Esophagus squamous epithelium (tissue), 5 donors: Measurements from ENCODE around the gene PPP2R5C. TPM values are rescaled to one million over a fixed set of nuclear protein-coding genes. Genes with fewer than 3 reads are reported as not detected.

Experiments
- DNase-seq: peaks from one replicate; lab custom pipeline; 2025; lab: John Stamatoyannopoulos, UW
- H3K27ac ChIP-seq, 4 donors: fragments of 200-600 bp; sonication (generic); one replicate each; pipeline ENCODE4 v1.5.1; 2016 to 2019; ENCODE audit warnings: mild to moderate bottlenecking in 1 of 4
- H3K27me3 ChIP-seq, 4 donors: fragments of 200-600 bp; sonication (generic); 1 replicate in 3 of 4; 2 replicates in 1 of 4; pipeline versions ENCODE4 v1.5.1 to v1.6.0; 2017 to 2021; ENCODE audit warnings: antibody characterized with exemption in 1 of 4
- H3K36me3 ChIP-seq, 3 donors: fragments of 200-600 bp; sonication (generic); one replicate each; pipeline ENCODE4 v1.5.1; 2016 to 2019
- H3K4me1 ChIP-seq, 3 donors: fragments of 200-600 bp; sonication (generic); one replicate each; pipeline ENCODE4 v1.5.1; 2017 to 2019
- H3K4me3 ChIP-seq, 4 donors: fragments of 200-600 bp; sonication (generic); 1 replicate in 3 of 4; 2 replicates in 1 of 4; pipeline ENCODE4 v1.5.1; 2016 to 2019; ENCODE audit warnings: mild to moderate bottlenecking in 2 of 4, moderate library complexity in 1 of 4
- H3K9me3 ChIP-seq, 3 donors: fragments of 200-600 bp; sonication (generic); one replicate each; pipeline ENCODE4 v1.5.1; 2016 to 2019
- POLR2A ChIP-seq, 4 donors: fragments of 450-650 bp; IDR thresholded peaks; one replicate each; pipeline ENCODE4 v1.6.1; 2017; ENCODE audit warnings: antibody characterized with exemption in 4 of 4, mild to moderate bottlenecking in 4 of 4, moderate library complexity in 3 of 4
- WGBS, 2 donors: methylation state at CpG; one replicate each; pipeline ENCODE4 v1.1.5; 2018; 5-methylcytosine and 5-hydroxymethylcytosine counted together
- intact Hi-C: fragments of 100-400 bp; cut with DNase I; formaldehyde crosslinking; loops from one replicate; pipeline ENCODE4 v1.15.0; 2022
- total RNA-seq, 4 donors: library from RNA; depleted of rRNA; stranded (reverse); fragments of >200 nt; gene quantifications; one replicate each; pipeline ENCODE4 v1.1.0, GENCODE V29; 2016
- TF ChIP-seq, protein P1 (sequence below), 6 experiments: fragments of 450-650 bp in 4 of 6; fragments of 200-600 bp in 2 of 6; sonication (generic) in 2 of 6; IDR thresholded peaks; one replicate each; pipeline ENCODE4 v1.5.1; 2016 to 2019; ENCODE audit warnings: antibody characterized with exemption in 6 of 6, mild to moderate bottlenecking in 4 of 6, moderate library complexity in 4 of 6
- donor health status: DM: yes; HTN: yes; CAD: no.

PPP2R5C gene
- total RNA-seq, 4 donors from 2014 or later, result 66.3 to 92.3 (median 83.4) TPM

DNA sequence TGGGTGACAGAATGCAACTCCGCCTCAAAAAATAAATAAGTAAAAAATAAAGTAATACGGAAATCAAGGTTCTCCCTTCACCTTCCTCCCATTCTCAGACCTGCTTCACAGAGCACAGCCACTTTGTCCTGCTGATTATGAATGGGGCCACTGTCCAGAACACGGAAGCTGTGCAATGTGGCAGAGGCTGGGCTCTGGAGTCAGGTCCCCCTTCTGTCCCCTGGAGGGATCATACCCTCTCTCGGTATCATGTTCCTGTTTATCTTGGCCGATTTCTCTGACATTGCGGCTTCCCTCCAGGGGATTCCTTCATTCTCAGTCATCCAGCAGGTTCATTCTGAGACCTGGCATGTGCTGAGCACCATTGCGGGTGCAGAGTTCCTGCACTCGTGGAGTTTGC is 11.3 kb downstream of the PPP2R5C start:
- TF ChIP-seq, protein P1, sequence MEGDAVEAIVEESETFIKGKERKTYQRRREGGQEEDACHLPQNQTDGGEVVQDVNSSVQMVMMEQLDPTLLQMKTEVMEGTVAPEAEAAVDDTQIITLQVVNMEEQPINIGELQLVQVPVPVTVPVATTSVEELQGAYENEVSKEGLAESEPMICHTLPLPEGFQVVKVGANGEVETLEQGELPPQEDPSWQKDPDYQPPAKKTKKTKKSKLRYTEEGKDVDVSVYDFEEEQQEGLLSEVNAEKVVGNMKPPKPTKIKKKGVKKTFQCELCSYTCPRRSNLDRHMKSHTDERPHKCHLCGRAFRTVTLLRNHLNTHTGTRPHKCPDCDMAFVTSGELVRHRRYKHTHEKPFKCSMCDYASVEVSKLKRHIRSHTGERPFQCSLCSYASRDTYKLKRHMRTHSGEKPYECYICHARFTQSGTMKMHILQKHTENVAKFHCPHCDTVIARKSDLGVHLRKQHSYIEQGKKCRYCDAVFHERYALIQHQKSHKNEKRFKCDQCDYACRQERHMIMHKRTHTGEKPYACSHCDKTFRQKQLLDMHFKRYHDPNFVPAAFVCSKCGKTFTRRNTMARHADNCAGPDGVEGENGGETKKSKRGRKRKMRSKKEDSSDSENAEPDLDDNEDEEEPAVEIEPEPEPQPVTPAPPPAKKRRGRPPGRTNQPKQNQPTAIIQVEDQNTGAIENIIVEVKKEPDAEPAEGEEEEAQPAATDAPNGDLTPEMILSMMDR (IDR thresholded peaks at IDR 0.05), result no peak
- TF ChIP-seq POLR2A (IDR thresholded peaks at IDR 0.05), result no peak
- Histone ChIP-seq H3K36me3 (peaks cover 0 to 2% (median 0%) of the 10 kb centered on the region in 3 donors), H3K4me1 (peaks cover 0 to 8% (median 2%) of the 10 kb centered on the region in 3 donors), H3K4me3 (no peak overlapping the region), H3K9me3 (no peaks in the 10 kb centered on the region), H3K27me3 (no peaks in the 10 kb centered on the region), H3K27ac (no peak overlapping the region)
- intact Hi-C loops, result loop anchor here (10.0 kb wide), 1 partner anchor 182 kb away; no protein-coding TSS in a partner anchor
- 75 to 77% methylated on average over 6 of the region's 8 CpGs for WGBS, 2 donors
- DNase-seq, result no peak

DNA sequence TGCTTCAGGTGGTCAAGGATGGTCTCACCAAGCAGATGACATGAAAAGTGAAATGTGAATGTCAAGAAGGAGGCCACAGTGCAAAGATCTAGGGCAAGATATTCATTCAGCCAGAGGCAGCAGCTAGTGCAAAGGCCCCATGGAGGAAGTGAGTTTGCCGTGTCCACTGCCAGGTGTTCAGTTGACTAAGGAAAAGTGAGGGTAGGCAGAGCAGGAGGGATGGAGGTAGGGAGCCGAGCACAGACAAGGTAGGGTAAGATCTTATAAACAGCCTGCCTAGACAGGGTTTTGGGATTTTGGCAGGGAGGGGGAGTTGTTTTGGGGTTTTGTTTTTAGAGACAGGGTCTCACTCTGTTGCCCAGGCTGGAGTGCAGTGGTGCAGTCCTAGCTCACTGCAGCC is 11.9 kb downstream of the PPP2R5C start:
- no peak for DNase-seq
- no peak overlapping the region for H3K4me3 ChIP-seq
- no peak for TF ChIP-seq POLR2A (IDR thresholded peaks at IDR 0.05)
- TF ChIP-seq, protein P1 (IDR thresholded peaks at IDR 0.05), result no peak
- intact Hi-C loops, result loop anchor here (10.0 kb wide), 1 partner anchor 181 kb away; no protein-coding TSS in a partner anchor
- no peaks in the 10 kb centered on the region for H3K27me3 ChIP-seq
- H3K36me3 ChIP-seq, result no peaks in the 10 kb centered on the region
- no peaks in the 10 kb centered on the region for H3K9me3 ChIP-seq
- 88% methylated on average over 2 of the region's 2 CpGs for WGBS, 2 donors
- no peak overlapping the region for H3K27ac ChIP-seq
- H3K4me1 ChIP-seq, result peaks cover 0 to 8% (median 2%) of the 10 kb centered on the region in 3 donors

DNA sequence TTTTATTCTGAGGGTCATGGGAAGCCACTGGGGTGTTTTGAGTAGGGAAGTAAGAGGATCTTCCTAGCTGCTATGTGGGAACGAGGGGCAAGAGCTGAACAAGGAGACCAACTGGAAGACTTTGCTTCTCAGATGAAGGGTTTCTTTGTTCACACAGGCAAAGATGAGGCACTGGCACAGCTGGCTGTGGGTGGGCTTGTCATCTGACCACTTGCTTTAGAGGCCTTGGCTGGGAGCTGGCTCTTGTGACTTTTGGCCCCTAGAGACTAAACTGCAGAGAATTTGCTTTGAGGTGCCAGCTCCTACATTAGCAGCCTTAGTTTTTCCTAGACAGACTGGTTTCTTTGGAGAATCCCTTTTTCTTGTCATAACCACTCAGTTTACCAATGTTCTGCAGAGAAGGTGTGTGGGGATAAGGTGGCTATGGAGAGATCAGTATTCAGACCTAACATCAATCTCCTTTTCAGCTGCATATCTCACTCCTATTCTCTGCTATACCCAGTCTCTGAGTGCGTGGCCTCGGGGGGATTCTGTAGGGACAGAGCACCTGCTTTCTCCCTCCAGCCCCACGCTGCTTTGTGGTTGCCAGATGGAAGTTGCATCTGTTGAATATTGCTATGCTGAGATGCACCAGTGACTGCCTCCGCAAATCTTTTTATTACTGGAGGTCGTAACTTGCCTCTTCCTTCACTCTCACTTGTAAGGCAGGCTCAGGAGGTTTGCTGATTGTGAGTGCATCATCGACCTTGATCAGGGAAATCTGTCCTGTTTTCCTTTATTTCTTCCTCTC is 12.7 kb downstream of the PPP2R5C start:
- intact Hi-C loops, result loop anchor here (10.0 kb wide), 1 partner anchor 181 kb away; no protein-coding TSS in a partner anchor
- Histone ChIP-seq H3K36me3 (no peaks in the 10 kb centered on the region), H3K4me3 (no peak overlapping the region), H3K4me1 (peaks cover 0 to 8% (median 2%) of the 10 kb centered on the region in 3 donors), H3K9me3 (no peaks in the 10 kb centered on the region), H3K27me3 (no peaks in the 10 kb centered on the region), H3K27ac (no peak overlapping the region)
- no peak for DNase-seq
- 84 to 85% methylated on average over 7 of the region's 7 CpGs for WGBS, 2 donors
- TF ChIP-seq, protein P1 (IDR thresholded peaks at IDR 0.05), result no peak
- no peak for TF ChIP-seq POLR2A (IDR thresholded peaks at IDR 0.05)

DNA sequence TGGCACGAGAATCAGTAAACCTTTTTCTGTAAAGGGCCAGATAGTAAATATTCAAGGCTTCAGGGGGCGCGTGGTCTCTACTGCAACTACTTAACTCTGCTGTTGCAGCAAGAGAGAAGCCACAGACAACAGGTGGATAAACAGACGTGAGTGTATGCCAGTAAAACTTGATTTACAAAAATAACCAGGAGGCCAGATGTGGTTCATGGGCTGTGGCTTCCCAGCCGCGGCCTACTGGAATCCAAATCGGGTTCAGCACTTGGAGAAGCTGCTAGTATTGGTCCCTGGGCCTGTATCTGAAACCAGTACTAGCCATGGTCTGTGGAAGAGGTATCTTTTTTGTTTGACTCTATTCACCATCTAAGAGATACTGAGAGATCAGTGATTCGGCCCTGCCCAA is 13.3 kb downstream of the PPP2R5C start:
- no peak for TF ChIP-seq POLR2A (IDR thresholded peaks at IDR 0.05)
- TF ChIP-seq, protein P1 (IDR thresholded peaks at IDR 0.05), result no peak
- no peaks in the 10 kb centered on the region for H3K27me3 ChIP-seq
- H3K27ac ChIP-seq, result no peak overlapping the region
- intact Hi-C loops, result loop anchor here (10.0 kb wide), 1 partner anchor 180 kb away; no protein-coding TSS in a partner anchor
- no peak for DNase-seq
- H3K4me1 ChIP-seq, result peaks cover 0 to 8% (median 2%) of the 10 kb centered on the region in 3 donors
- WGBS, 2 donors, result 71 to 79% methylated on average over 8 of the region's 8 CpGs
- no peaks in the 10 kb centered on the region for H3K9me3 ChIP-seq
- H3K4me3 ChIP-seq, result no peak overlapping the region
- H3K36me3 ChIP-seq, result no peaks in the 10 kb centered on the region

DNA sequence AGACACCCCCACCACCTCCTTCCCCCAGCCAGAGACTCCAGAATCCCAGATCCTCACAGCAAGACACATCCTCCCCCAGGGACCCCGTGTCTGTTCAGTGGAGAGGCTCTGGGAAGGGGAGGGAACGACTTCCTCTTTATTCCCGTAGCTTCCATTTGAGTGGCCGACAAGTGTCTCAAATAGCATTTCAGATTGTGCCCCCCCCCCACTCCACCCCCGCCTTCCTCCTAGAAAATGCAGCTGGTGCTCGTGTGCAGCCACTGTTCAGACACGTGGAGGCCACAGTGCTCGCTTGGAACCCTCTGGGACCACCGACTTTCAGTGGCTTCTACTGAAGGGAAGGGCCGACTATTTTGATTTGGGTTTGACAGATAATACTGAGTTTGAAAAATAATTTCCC is 14.3 kb downstream of the PPP2R5C start:
- Histone ChIP-seq H3K27me3 (peaks cover 0 to 9% (median 0%) of the 10 kb centered on the region in 4 donors), H3K4me1 (peaks cover 1 to 12% (median 4%) of the 10 kb centered on the region in 3 donors), H3K36me3 (no peaks in the 10 kb centered on the region), H3K4me3 (no peak overlapping the region), H3K9me3 (no peaks in the 10 kb centered on the region), H3K27ac (peak overlapping the region in 1 of 4 donors; percentile 9)
- intact Hi-C loops, result loop anchor here (10.0 kb wide), 1 partner anchor 179 kb away; no protein-coding TSS in a partner anchor
- TF ChIP-seq, protein P1 (IDR thresholded peaks at IDR 0.05), result no peak
- no peak for TF ChIP-seq POLR2A (IDR thresholded peaks at IDR 0.05)
- DNase-seq, result no peak
- WGBS, 2 donors, result 80 to 82% methylated on average over 8 to 10 of the region's 10 CpGs
